HEK293 (cell line): Measurements from ENCODE around the gene CLTCL1.

Experiments
- CTCF ChIA-PET: fragments of 350-600 bp; formaldehyde crosslinking; extraction: SDS; loops from one replicate; lab custom pipeline; 2021; ENCODE audit warnings: antibody characterized with exemption; lab: Yijun Ruan, JAX
- POLR2A ChIA-PET: fragments of 300-600 bp; formaldehyde crosslinking; extraction: SDS; loops from one replicate; lab custom pipeline; 2020; ENCODE audit warnings: antibody characterized with exemption, inconsistent platforms; lab: Yijun Ruan, JAX
- H3K27ac ChIP-seq: fragments of 200-500 bp; sonication (Bioruptor generic); 2 replicates; pipeline ENCODE4 v1.5.1; 2014; ENCODE audit warnings: low read depth, low read length, control low read depth, inconsistent platforms; ENCODE audit errors: extremely low read depth
- H3K36me3 ChIP-seq, 2 experiments: fragments of 200-500 bp in 1 of 2; sonication (Bioruptor generic) in 1 of 2; 1 replicate in 1 of 2; 2 replicates in 1 of 2; pipeline ENCODE4 v1.5.1; 2014 to 2017; ENCODE audit warnings: inconsistent platforms in 2 of 2, low read length in 2 of 2; ENCODE audit not compliant: control insufficient read depth in 2 of 2, insufficient read depth in 1 of 2
- H3K4me1 ChIP-seq: fragments of 200-500 bp; sonication (Bioruptor generic); 2 replicates; pipeline ENCODE4 v1.5.1; 2014; ENCODE audit warnings: mild to moderate bottlenecking, low read length, inconsistent platforms; ENCODE audit not compliant: control insufficient read depth, insufficient read depth
- H3K4me3 ChIP-seq: 2 replicates; pipeline ENCODE4 v1.5.1; 2011; ENCODE audit warnings: low read depth, mild to moderate bottlenecking, control low read depth, low read length, moderate library complexity
- H3K9me3 ChIP-seq: fragments of 200-500 bp; sonication (Bioruptor generic); 2 replicates; pipeline ENCODE4 v1.5.1; 2014; ENCODE audit warnings: low read depth, low read length, inconsistent platforms; ENCODE audit not compliant: control insufficient read depth, insufficient read depth
- BCL11B ChIP-seq: fragments of 450-650 bp; formaldehyde crosslinking; IDR thresholded peaks from 2 replicates; pipeline ENCODE4 v1.5.1; 2016; ENCODE audit warnings: low read depth, missing biosample characterization, missing genetic modification characterization
- ZNF138 ChIP-seq: fragments of 450-650 bp; formaldehyde crosslinking; IDR thresholded peaks from 2 replicates; pipeline ENCODE4 v1.5.1; 2016; ENCODE audit warnings: missing biosample characterization, missing genetic modification characterization, borderline replicate concordance
- ZNF16 ChIP-seq: fragments of 450-650 bp; formaldehyde crosslinking; IDR thresholded peaks from 2 replicates; pipeline ENCODE4 v1.5.1; 2016; ENCODE audit warnings: low read depth, missing biosample characterization, missing genetic modification characterization
- ZNF239 ChIP-seq: fragments of 450-650 bp; formaldehyde crosslinking; IDR thresholded peaks from 2 replicates; pipeline ENCODE4 v1.5.1; 2016; ENCODE audit warnings: missing biosample characterization, missing genetic modification characterization
- ZNF274 ChIP-seq, 2 experiments: fragments of 200-500 bp in 1 of 2; fragments of 450-650 bp in 1 of 2; sonication (Bioruptor generic) in 1 of 2; formaldehyde crosslinking in 1 of 2; IDR thresholded peaks; 2 replicates each; pipeline versions ENCODE4 v1.5.1 to v1.6.1; 2014 to 2016; ENCODE audit warnings: borderline replicate concordance in 1 of 2, inconsistent platforms in 1 of 2, low read length in 1 of 2, missing biosample characterization in 1 of 2, missing genetic modification characterization in 1 of 2
- ZNF423 ChIP-seq: fragments of 450-650 bp; formaldehyde crosslinking; IDR thresholded peaks from 2 replicates; pipeline ENCODE4 v1.5.1; 2016; ENCODE audit warnings: missing biosample characterization, missing genetic modification characterization
- ZNF514 ChIP-seq: fragments of 450-650 bp; formaldehyde crosslinking; IDR thresholded peaks from 2 replicates; pipeline ENCODE4 v1.5.1; 2016; ENCODE audit warnings: missing biosample characterization, missing genetic modification characterization
- ZNF664 ChIP-seq: fragments of 450-650 bp; formaldehyde crosslinking; IDR thresholded peaks from 2 replicates; pipeline ENCODE4 v1.5.1; 2016; ENCODE audit warnings: missing biosample characterization, missing genetic modification characterization
- ZNF768 ChIP-seq: fragments of 450-650 bp; formaldehyde crosslinking; IDR thresholded peaks from 2 replicates; pipeline ENCODE4 v1.5.1; 2018; ENCODE audit warnings: missing biosample characterization, mild to moderate bottlenecking, missing genetic modification characterization
- ZNF830 ChIP-seq: fragments of 450-650 bp; IDR thresholded peaks from 2 replicates; pipeline ENCODE4 v1.5.0; 2018; ENCODE audit warnings: missing biosample characterization, missing genetic modification characterization, low read depth, mild to moderate bottlenecking, moderate library complexity
- ZXDB ChIP-seq: fragments of 450-650 bp; formaldehyde crosslinking; IDR thresholded peaks from 2 replicates; pipeline ENCODE4 v1.5.1; 2016; ENCODE audit warnings: missing biosample characterization, missing genetic modification characterization
- TF ChIP-seq, protein P1 (sequence below): sonication (generic); formaldehyde crosslinking; IDR thresholded peaks from 2 replicates; pipeline ENCODE4 v1.8.1; 2022; ENCODE audit warnings: mild to moderate bottlenecking, moderate library complexity, missing genetic modification reagents
- TF ChIP-seq, protein P2 (sequence below): fragments of 450-650 bp; IDR thresholded peaks from 2 replicates; pipeline ENCODE4 v1.5.1; 2018; ENCODE audit warnings: missing biosample characterization, mild to moderate bottlenecking, missing genetic modification characterization
- TF ChIP-seq, protein P3 (sequence below): fragments of 450-650 bp; formaldehyde crosslinking; IDR thresholded peaks from 2 replicates; pipeline ENCODE4 v1.5.1; 2017; ENCODE audit warnings: missing biosample characterization, missing genetic modification characterization
- TF ChIP-seq, protein P4 (sequence below): fragments of 450-650 bp; formaldehyde crosslinking; IDR thresholded peaks from 2 replicates; pipeline ENCODE4 v1.5.1; 2016; ENCODE audit warnings: missing biosample characterization, missing genetic modification characterization
- TF ChIP-seq, protein P5 (sequence below): fragments of 450-650 bp; formaldehyde crosslinking; IDR thresholded peaks from 2 replicates; pipeline ENCODE4 v1.5.1; 2016; ENCODE audit warnings: missing biosample characterization, missing genetic modification characterization
- TF ChIP-seq, protein P6 (sequence below): fragments of 450-650 bp; formaldehyde crosslinking; conservative IDR thresholded peaks from 2 replicates; pipeline ENCODE4 v1.5.1; 2016; ENCODE audit warnings: low read depth, missing biosample characterization, missing genetic modification characterization

CLTCL1 gene

DNA sequence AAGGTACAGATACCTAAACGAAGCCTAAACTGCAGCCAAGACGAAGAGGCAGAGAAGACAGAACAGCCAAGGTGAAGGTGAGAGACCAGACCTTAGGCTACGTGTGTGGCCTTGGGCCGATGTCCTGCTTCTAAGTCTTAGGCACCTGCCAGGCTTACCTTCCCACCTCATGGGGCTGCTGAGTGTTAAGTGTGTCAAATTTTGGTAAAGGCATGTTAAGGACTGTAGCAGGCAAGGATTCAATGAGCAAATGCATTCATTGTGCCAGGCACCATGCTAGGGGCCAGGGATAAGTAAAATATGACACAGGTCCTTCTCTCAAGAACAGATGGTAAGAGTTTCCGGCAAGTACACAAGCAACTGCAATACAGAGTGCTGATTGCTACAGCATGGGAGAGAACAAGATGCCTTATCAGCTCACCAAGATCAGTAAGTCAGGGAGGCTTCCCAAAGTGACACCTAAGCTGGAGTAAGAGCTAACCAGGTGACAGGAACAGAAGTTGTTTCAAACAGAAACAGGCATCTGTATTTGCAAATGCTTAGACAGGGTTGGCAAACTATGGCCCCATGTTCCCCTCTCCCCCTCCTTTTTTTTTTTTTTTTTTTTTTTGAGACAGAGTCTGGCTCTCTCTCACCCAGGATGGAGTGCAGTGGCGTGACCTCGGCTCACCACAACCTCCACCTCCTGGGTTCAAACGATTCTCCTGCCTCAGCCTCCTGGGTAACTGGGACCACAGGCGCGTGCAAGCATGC is 46.7 kb downstream of the CLTCL1 start:
- Histone ChIP-seq H3K4me3 (no peak overlapping the region), H3K4me1 (no peaks in the 10 kb centered on the region), H3K27ac (no peak overlapping the region), H3K9me3 (no peaks in the 10 kb centered on the region), H3K36me3 (peaks cover 0 to 18% of the 10 kb centered on the region in 2 experiments; a peak in 2 of 3 replicates)
- TF ChIP-seq, protein P1, sequence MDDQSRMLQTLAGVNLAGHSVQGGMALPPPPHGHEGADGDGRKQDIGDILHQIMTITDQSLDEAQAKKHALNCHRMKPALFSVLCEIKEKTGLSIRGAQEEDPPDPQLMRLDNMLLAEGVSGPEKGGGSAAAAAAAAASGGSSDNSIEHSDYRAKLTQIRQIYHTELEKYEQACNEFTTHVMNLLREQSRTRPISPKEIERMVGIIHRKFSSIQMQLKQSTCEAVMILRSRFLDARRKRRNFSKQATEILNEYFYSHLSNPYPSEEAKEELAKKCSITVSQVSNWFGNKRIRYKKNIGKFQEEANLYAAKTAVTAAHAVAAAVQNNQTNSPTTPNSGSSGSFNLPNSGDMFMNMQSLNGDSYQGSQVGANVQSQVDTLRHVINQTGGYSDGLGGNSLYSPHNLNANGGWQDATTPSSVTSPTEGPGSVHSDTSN = no peak
- TF ChIP-seq BCL11B (tag by site-specific recombination) (no peak), ZXDB (tag by site-specific recombination) (no peak), ZNF830 (no peak), ZNF768 (tag by site-specific recombination) (no peak), ZNF274 (IDR thresholded peaks at IDR 0.05; ENCODE audit: low read length) (no peak), ZNF274 (tag by site-specific recombination; IDR thresholded peaks at IDR 0.05; ENCODE audit: borderline replicate concordance) (no peak), ZNF514 (tag by site-specific recombination) (no peak), ZNF664 (no peak), ZNF239 (tag by site-specific recombination) (no peak), ZNF138 (tag by site-specific recombination) (no peak), ZNF423 (tag by site-specific recombination) (no peak), ZNF16 (no peak)
- TF ChIP-seq, protein P2, sequence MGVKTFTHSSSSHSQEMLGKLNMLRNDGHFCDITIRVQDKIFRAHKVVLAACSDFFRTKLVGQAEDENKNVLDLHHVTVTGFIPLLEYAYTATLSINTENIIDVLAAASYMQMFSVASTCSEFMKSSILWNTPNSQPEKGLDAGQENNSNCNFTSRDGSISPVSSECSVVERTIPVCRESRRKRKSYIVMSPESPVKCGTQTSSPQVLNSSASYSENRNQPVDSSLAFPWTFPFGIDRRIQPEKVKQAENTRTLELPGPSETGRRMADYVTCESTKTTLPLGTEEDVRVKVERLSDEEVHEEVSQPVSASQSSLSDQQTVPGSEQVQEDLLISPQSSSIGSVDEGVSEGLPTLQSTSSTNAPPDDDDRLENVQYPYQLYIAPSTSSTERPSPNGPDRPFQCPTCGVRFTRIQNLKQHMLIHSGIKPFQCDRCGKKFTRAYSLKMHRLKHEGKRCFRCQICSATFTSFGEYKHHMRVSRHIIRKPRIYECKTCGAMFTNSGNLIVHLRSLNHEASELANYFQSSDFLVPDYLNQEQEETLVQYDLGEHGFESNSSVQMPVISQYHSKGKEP (tag by site-specific recombination) = no peak
- TF ChIP-seq, protein P3, sequence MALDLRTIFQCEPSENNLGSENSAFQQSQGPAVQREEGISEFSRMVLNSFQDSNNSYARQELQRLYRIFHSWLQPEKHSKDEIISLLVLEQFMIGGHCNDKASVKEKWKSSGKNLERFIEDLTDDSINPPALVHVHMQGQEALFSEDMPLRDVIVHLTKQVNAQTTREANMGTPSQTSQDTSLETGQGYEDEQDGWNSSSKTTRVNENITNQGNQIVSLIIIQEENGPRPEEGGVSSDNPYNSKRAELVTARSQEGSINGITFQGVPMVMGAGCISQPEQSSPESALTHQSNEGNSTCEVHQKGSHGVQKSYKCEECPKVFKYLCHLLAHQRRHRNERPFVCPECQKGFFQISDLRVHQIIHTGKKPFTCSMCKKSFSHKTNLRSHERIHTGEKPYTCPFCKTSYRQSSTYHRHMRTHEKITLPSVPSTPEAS (tag by site-specific recombination) = no peak
- TF ChIP-seq, protein P4, sequence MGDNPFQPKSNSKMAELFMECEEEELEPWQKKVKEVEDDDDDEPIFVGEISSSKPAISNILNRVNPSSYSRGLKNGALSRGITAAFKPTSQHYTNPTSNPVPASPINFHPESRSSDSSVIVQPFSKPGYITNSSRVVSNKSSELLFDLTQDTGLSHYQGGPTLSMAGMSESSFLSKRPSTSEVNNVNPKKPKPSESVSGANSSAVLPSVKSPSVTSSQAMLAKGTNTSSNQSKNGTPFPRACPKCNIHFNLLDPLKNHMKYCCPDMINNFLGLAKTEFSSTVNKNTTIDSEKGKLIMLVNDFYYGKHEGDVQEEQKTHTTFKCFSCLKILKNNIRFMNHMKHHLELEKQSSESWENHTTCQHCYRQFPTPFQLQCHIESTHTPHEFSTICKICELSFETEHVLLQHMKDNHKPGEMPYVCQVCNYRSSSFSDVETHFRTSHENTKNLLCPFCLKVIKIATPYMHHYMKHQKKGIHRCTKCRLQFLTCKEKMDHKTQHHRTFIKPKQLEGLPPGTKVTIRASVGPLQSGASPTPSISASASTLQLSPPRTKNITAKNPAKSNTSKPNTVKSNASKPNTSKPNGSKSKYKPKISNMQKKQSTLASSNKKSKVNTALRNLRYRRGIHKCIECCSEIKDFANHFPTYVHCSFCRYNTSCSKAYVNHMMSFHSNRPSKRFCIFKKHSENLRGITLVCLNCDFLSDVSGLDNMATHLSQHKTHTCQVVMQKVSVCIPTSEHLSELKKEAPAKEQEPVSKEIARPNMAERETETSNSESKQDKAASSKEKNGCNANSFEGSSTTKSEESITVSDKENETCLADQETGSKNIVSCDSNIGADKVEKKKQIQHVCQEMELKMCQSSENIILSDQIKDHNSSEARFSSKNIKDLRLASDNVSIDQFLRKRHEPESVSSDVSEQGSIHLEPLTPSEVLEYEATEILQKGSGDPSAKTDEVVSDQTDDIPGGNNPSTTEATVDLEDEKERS (tag by site-specific recombination) = no peak
- TF ChIP-seq, protein P5, sequence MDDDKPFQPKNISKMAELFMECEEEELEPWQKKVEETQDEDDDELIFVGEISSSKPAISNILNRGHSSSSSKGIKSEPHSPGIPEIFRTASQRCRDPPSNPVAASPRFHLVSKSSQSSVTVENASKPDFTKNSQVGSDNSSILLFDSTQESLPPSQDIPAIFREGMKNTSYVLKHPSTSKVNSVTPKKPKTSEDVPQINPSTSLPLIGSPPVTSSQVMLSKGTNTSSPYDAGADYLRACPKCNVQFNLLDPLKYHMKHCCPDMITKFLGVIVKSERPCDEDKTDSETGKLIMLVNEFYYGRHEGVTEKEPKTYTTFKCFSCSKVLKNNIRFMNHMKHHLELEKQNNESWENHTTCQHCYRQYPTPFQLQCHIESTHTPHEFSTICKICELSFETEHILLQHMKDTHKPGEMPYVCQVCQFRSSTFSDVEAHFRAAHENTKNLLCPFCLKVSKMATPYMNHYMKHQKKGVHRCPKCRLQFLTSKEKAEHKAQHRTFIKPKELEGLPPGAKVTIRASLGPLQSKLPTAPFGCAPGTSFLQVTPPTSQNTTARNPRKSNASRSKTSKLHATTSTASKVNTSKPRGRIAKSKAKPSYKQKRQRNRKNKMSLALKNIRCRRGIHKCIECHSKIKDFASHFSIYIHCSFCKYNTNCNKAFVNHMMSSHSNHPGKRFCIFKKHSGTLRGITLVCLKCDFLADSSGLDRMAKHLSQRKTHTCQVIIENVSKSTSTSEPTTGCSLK (tag by site-specific recombination) = no peak
- TF ChIP-seq, protein P6, sequence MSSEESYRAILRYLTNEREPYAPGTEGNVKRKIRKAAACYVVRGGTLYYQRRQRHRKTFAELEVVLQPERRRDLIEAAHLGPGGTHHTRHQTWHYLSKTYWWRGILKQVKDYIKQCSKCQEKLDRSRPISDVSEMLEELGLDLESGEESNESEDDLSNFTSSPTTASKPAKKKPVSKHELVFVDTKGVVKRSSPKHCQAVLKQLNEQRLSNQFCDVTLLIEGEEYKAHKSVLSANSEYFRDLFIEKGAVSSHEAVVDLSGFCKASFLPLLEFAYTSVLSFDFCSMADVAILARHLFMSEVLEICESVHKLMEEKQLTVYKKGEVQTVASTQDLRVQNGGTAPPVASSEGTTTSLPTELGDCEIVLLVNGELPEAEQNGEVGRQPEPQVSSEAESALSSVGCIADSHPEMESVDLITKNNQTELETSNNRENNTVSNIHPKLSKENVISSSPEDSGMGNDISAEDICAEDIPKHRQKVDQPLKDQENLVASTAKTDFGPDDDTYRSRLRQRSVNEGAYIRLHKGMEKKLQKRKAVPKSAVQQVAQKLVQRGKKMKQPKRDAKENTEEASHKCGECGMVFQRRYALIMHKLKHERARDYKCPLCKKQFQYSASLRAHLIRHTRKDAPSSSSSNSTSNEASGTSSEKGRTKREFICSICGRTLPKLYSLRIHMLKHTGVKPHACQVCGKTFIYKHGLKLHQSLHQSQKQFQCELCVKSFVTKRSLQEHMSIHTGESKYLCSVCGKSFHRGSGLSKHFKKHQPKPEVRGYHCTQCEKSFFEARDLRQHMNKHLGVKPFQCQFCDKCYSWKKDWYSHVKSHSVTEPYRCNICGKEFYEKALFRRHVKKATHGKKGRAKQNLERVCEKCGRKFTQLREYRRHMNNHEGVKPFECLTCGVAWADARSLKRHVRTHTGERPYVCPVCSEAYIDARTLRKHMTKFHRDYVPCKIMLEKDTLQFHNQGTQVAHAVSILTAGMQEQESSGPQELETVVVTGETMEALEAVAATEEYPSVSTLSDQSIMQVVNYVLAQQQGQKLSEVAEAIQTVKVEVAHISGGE = no peak
- ChIA-PET CTCF (no interaction called here), POLR2A (interaction anchor here (0.7 kb wide), 1 partner anchor 248 kb away, joined by 7 read pairs; no protein-coding TSS in a partner anchor)
